Ishikawa (cell line): ENCODE results near the gene C19orf38.
A peak's percentile ranks its signal among the peaks of the same experiment; 100 is the strongest.

Experiments
- CEBPB ChIP-seq: IDR thresholded peaks from 2 replicates; pipeline ENCODE4 v1.6.1; 2012
- CREB1 ChIP-seq: IDR thresholded peaks from 2 replicates; pipeline ENCODE4 v1.6.1; 2012; ENCODE audit warnings: low read depth
- EGR1 ChIP-seq: IDR thresholded peaks from 2 replicates; pipeline ENCODE4 v1.6.1; 2012
- EP300 ChIP-seq: IDR thresholded peaks from 2 replicates; pipeline ENCODE4 v1.6.1; 2012; ENCODE audit warnings: borderline replicate concordance
- FOXM1 ChIP-seq: IDR thresholded peaks from 2 replicates; pipeline ENCODE4 v1.6.1; 2012; ENCODE audit warnings: low read depth, borderline replicate concordance
- MAX ChIP-seq: IDR thresholded peaks from 2 replicates; pipeline ENCODE4 v1.6.1; 2012
- NFIC ChIP-seq: IDR thresholded peaks from 2 replicates; pipeline ENCODE4 v1.6.1; 2012
- RAD21 ChIP-seq: IDR thresholded peaks from 2 replicates; pipeline ENCODE4 v1.6.1; 2012; ENCODE audit warnings: low read depth
- REST ChIP-seq: IDR thresholded peaks from 2 replicates; pipeline ENCODE4 v1.6.1; 2012; ENCODE audit warnings: low read depth, mild to moderate bottlenecking
- TAF1 ChIP-seq: IDR thresholded peaks from 2 replicates; pipeline ENCODE4 v1.6.1; 2012; ENCODE audit warnings: low read depth, mild to moderate bottlenecking
- TCF12 ChIP-seq: IDR thresholded peaks from 2 replicates; pipeline ENCODE4 v1.6.1; 2012; ENCODE audit warnings: low read depth
- TEAD4 ChIP-seq: IDR thresholded peaks from 2 replicates; pipeline ENCODE4 v1.6.1; 2012
- USF1 ChIP-seq: IDR thresholded peaks from 2 replicates; pipeline ENCODE4 v1.6.1; 2012
- YY1 ChIP-seq: IDR thresholded peaks from 2 replicates; pipeline ENCODE4 v1.6.1; 2012; ENCODE audit warnings: low read depth
- ZBTB7A ChIP-seq: IDR thresholded peaks from 2 replicates; pipeline ENCODE4 v1.6.1; 2012; ENCODE audit warnings: low read depth

The C19orf38 gene

GRCh38 chr19:10894911-10895213, 46.6 kb downstream of the C19orf38 start:
- TF ChIP-seq EGR1 (no peak), CREB1 (no peak), ZBTB7A (no peak), TAF1 (no peak), CEBPB (no peak), TEAD4 (no peak), NFIC (no peak), USF1 (no peak), EP300 (no peak), YY1 (no peak), MAX (no peak), TCF12 (no peak), FOXM1 (no peak), RAD21 (no peak), REST (no peak)

- TF ChIP-seq FOXM1 (no peak), CREB1 (no peak), TCF12 (no peak), REST (no peak), EP300 (no peak)
These were observed 47.1 kb downstream of the C19orf38 start for GRCh38 chr19:10895363-10895762.

- TF ChIP-seq ZBTB7A (peak; percentile 58; the same call in 1 of the 2 replicates), TAF1 (no peak)
These were observed 47.7 kb downstream of the C19orf38 start for GRCh38 chr19:10895920-10896319.

GRCh38 chr19:10896851-10897526, 48.8 kb downstream of the C19orf38 start:
- no peak for TF ChIP-seq ZBTB7A
- no peak for TF ChIP-seq TEAD4
- no peak for TF ChIP-seq MAX
- peak; percentile 38 for TF ChIP-seq USF1
- no peak for TF ChIP-seq CEBPB

GRCh38 chr19:10898633-10899032, 50.4 kb downstream of the C19orf38 start:
- TF ChIP-seq NFIC, result no peak
- no peak for TF ChIP-seq CEBPB
- TF ChIP-seq EP300, result 0 out of 2 replicates have a peak, but pooled peaks have one; percentile 2

GRCh38 chr19:10899151-10899653, 51.0 kb downstream of the C19orf38 start:
- TF ChIP-seq EGR1, result no peak
- 0 out of 2 replicates have a peak, but pooled peaks have one; percentile 35 for TF ChIP-seq TAF1
- TF ChIP-seq TEAD4, result 0 out of 2 replicates have a peak, but pooled peaks have one; percentile 22
- TF ChIP-seq CREB1, result no peak
- peak; percentile 52 for TF ChIP-seq MAX
- TF ChIP-seq YY1, result 0 out of 2 replicates have a peak, but pooled peaks have one; percentile 11
- no peak for TF ChIP-seq CEBPB
- peak; percentile 66 for TF ChIP-seq TCF12
- TF ChIP-seq EP300, result peak; percentile 49; the same call in 1 of the 2 replicates
- TF ChIP-seq USF1, result 0 out of 2 replicates have a peak, but pooled peaks have one; percentile 1
- peak; percentile 81 for TF ChIP-seq NFIC
